ENCODE data around the gene CLRN1. TPM values are rescaled to one million over a fixed set of nuclear protein-coding genes. Genes with fewer than 3 reads are reported as not detected.

Gene CLRN1
- total RNA-seq, 1 donor from 2014 or later: not detected

- intact Hi-C loops (cut with DNase I): no loop called here
- no peak for DNase-seq (ENCODE audit: extremely low spot score in 2 of 2)
- Histone ChIP-seq H3K27ac (no peak overlapping the region), H3K27me3 (no peaks in the 10 kb centered on the region), H3K4me1 (no peaks in the 10 kb centered on the region), H3K9me3 (no peaks in the 10 kb centered on the region), H3K36me3 (no peaks in the 10 kb centered on the region), H3K4me3 (no peak overlapping the region)
- TF ChIP-seq CTCF (IDR thresholded peaks at IDR 0.05) (no peak), POLR2A (IDR thresholded peaks at IDR 0.05) (no peak), POLR2AphosphoS5 (IDR thresholded peaks at IDR 0.05; ENCODE audit: insufficient read depth in 1 of 2, low read depth in 1 of 2) (no peak)
These were observed 11.5 kb upstream of the CLRN1 start for GRCh38 chr3:150984066-150984465.

GRCh38 chr3:150978566-150979148 is 6.1 kb upstream of the CLRN1 start:
- intact Hi-C loops (cut with DNase I): no loop called here
- H3K27me3 ChIP-seq: no peaks in the 10 kb centered on the region
- H3K27ac ChIP-seq: no peak overlapping the region
- TF ChIP-seq CTCF (IDR thresholded peaks at IDR 0.05) (no peak), POLR2AphosphoS5 (IDR thresholded peaks at IDR 0.05; ENCODE audit: insufficient read depth in 1 of 2, low read depth in 1 of 2) (no peak), POLR2A (IDR thresholded peaks at IDR 0.05) (no peak)
- no peaks in the 10 kb centered on the region for H3K9me3 ChIP-seq
- DNase-seq (ENCODE audit: extremely low spot score in 2 of 2): no peak
- H3K36me3 ChIP-seq: no peaks in the 10 kb centered on the region
- H3K4me1 ChIP-seq: no peaks in the 10 kb centered on the region
- H3K4me3 ChIP-seq: no peak overlapping the region

GRCh38 chr3:150975992-150976368 is 3.5 kb upstream of the CLRN1 start:
- H3K36me3 ChIP-seq: no peaks in the 10 kb centered on the region
- no peak overlapping the region for H3K27ac ChIP-seq
- no peak for TF ChIP-seq POLR2AphosphoS5 (IDR thresholded peaks at IDR 0.05; ENCODE audit: insufficient read depth in 1 of 2, low read depth in 1 of 2)
- no peak for TF ChIP-seq POLR2A (IDR thresholded peaks at IDR 0.05)
- no peak for TF ChIP-seq CTCF (IDR thresholded peaks at IDR 0.05)
- H3K4me3 ChIP-seq: no peak overlapping the region
- no peaks in the 10 kb centered on the region for H3K4me1 ChIP-seq
- H3K9me3 ChIP-seq: no peaks in the 10 kb centered on the region
- no peaks in the 10 kb centered on the region for H3K27me3 ChIP-seq
- intact Hi-C loops (cut with DNase I): no loop called here
- no peak for DNase-seq (ENCODE audit: extremely low spot score in 2 of 2)

- no peaks in the 10 kb centered on the region for H3K36me3 ChIP-seq
- no peak overlapping the region for H3K4me3 ChIP-seq
- no peak for TF ChIP-seq POLR2A (IDR thresholded peaks at IDR 0.05)
- no peak for TF ChIP-seq POLR2AphosphoS5 (IDR thresholded peaks at IDR 0.05; ENCODE audit: insufficient read depth in 1 of 2, low read depth in 1 of 2)
- TF ChIP-seq CTCF (IDR thresholded peaks at IDR 0.05): no peak
- DNase-seq (ENCODE audit: extremely low spot score in 2 of 2): no peak
- no peak overlapping the region for H3K27ac ChIP-seq
- no peaks in the 10 kb centered on the region for H3K9me3 ChIP-seq
- H3K4me1 ChIP-seq: no peaks in the 10 kb centered on the region
- intact Hi-C loops (cut with DNase I): no loop called here
- H3K27me3 ChIP-seq: no peaks in the 10 kb centered on the region
These were observed 2.8 kb upstream of the CLRN1 start for GRCh38 chr3:150975086-150975991.

Measured in vagina (tissue), 2 donors.